ENCODE data around the gene PARS2.

Gene PARS2

DNA sequence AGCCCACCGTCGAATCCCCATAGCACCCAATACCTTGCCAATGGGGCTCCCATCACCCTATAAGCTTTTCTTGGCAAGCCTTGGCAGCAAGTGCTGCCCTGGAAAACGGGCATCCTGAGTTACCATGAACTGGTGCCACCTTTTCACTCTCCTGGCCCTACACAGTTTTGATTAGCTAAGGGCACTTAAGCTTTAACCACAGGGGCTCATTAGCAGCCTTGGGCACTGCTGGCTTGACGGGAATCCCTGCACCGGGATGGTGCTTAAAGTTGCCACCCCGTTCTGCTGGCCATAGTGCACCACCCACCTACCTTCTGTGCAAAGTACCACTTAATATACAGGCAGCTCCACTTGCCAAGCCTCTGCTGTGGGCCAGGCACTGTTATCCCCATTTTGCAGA, 13.7 kb downstream of the PARS2 start:
- no peak for DNase-seq (ENCODE audit: low read depth)
- TF ChIP-seq MYC (IDR thresholded peaks at IDR 0.05; ENCODE audit: low read depth, low read length): no peak
- no peak for TF ChIP-seq POLR2A (IDR thresholded peaks at IDR 0.05; ENCODE audit: extremely low read depth, insufficient read length)
- TF ChIP-seq, protein P1, sequence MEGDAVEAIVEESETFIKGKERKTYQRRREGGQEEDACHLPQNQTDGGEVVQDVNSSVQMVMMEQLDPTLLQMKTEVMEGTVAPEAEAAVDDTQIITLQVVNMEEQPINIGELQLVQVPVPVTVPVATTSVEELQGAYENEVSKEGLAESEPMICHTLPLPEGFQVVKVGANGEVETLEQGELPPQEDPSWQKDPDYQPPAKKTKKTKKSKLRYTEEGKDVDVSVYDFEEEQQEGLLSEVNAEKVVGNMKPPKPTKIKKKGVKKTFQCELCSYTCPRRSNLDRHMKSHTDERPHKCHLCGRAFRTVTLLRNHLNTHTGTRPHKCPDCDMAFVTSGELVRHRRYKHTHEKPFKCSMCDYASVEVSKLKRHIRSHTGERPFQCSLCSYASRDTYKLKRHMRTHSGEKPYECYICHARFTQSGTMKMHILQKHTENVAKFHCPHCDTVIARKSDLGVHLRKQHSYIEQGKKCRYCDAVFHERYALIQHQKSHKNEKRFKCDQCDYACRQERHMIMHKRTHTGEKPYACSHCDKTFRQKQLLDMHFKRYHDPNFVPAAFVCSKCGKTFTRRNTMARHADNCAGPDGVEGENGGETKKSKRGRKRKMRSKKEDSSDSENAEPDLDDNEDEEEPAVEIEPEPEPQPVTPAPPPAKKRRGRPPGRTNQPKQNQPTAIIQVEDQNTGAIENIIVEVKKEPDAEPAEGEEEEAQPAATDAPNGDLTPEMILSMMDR (IDR thresholded peaks at IDR 0.05; ENCODE audit: low read depth, low read length): no peak
- TF ChIP-seq, protein P2, sequence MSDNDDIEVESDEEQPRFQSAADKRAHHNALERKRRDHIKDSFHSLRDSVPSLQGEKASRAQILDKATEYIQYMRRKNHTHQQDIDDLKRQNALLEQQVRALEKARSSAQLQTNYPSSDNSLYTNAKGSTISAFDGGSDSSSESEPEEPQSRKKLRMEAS (IDR thresholded peaks at IDR 0.05; ENCODE audit: low read depth, low read length): no peak
- H3K4me3 ChIP-seq (ENCODE audit: low read depth, low read length): no peak overlapping the region

DNA sequence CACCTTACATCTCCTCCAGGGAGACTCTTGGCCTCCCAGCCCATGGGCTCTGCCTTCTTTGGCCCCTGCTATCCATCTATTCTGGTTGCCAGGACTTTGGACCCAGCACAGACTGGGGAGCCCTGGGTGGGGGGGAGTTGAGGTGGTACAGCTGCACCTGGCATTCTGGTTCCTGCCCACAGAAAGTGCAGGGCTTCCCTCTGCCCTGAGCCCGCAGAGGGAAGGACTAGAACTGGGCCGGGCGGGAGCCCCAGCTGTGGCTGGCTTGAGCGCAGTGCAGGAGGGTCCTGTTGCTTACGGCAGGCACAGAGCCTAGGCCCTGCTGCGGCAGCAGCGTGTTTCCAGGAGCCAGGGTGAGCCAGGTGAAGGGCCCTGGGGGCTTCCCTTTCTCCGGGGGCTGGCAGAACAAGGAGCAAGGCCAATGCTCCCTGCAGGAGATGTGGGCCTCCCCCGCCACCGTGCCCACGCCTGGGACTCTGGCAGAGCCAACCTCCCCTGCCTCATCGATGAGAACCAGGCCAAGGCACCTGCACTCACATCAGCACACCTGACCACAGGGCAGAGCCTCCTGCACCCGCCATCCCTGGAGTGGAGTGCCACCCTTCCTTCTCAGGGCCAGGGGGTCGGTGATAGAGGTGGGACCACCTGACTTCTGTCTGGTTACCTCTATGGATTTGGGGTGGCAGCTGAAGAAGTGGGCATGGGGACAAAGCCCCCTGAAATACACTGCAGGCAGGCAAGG, 16.1 kb downstream of the PARS2 start:
- H3K4me3 ChIP-seq (ENCODE audit: low read depth, low read length): no peak overlapping the region
- DNase-seq (ENCODE audit: low read depth): no peak
- TF ChIP-seq POLR2A (IDR thresholded peaks at IDR 0.05; ENCODE audit: extremely low read depth, insufficient read length): no peak
- TF ChIP-seq, protein P1 (IDR thresholded peaks at IDR 0.05; ENCODE audit: low read depth, low read length): no peak
- TF ChIP-seq, protein P2 (IDR thresholded peaks at IDR 0.05; ENCODE audit: low read depth, low read length): no peak
- TF ChIP-seq MYC (IDR thresholded peaks at IDR 0.05; ENCODE audit: low read depth, low read length): no peak

DNA sequence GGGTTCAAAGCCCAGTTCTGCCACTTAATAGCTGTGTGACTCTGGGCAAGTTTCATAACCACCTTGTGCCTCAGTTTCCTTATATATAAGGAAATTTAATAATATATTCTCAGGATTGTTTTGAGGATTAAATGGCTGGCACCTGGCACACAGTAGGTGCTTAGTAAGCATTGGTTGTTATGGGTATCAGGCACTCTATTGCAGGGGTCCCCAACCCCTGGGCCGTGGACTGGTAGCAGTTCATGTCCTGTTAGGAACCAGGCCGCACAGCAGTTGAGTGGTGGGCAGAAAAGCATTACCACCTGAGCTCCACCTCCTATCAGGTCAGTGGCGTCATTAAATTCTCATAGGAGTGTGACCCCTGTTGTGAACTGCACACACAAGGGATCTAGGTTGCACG, 18.5 kb downstream of the PARS2 start:
- TF ChIP-seq, protein P2 (IDR thresholded peaks at IDR 0.05; ENCODE audit: low read depth, low read length): no peak
- TF ChIP-seq MYC (IDR thresholded peaks at IDR 0.05; ENCODE audit: low read depth, low read length) (no peak), POLR2A (IDR thresholded peaks at IDR 0.05; ENCODE audit: extremely low read depth, insufficient read length) (no peak)
- no peak overlapping the region for H3K4me3 ChIP-seq (ENCODE audit: low read depth, low read length)
- no peak for DNase-seq (ENCODE audit: low read depth)

DNA sequence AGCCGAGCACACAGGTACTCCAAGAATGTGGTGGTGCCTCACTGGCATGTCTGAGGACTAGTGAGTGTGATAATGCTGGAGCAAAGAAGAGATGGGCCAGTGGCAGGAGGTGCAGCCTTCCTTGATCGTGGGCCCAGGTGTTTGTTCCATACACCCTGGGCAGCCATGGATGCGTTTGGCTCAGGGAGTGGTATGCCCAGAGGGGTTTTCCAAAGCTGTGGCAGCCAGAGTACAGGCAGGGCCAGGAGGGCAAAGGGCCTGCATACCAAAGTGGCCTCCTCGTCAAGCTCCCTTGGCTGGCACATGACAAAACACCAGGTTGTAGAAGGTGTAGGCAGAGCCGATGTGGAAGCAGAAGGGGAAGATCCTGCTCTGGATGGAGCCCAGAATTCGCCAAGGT, 19.0 kb downstream of the PARS2 start:
- H3K4me3 ChIP-seq (ENCODE audit: low read depth, low read length): no peak overlapping the region
- TF ChIP-seq MYC (IDR thresholded peaks at IDR 0.05; ENCODE audit: low read depth, low read length) (no peak), POLR2A (IDR thresholded peaks at IDR 0.05; ENCODE audit: extremely low read depth, insufficient read length) (no peak)
- TF ChIP-seq, protein P1 (IDR thresholded peaks at IDR 0.05; ENCODE audit: low read depth, low read length): no peak
- TF ChIP-seq, protein P2 (IDR thresholded peaks at IDR 0.05; ENCODE audit: low read depth, low read length): no peak
- no peak for DNase-seq (ENCODE audit: low read depth)

DNA sequence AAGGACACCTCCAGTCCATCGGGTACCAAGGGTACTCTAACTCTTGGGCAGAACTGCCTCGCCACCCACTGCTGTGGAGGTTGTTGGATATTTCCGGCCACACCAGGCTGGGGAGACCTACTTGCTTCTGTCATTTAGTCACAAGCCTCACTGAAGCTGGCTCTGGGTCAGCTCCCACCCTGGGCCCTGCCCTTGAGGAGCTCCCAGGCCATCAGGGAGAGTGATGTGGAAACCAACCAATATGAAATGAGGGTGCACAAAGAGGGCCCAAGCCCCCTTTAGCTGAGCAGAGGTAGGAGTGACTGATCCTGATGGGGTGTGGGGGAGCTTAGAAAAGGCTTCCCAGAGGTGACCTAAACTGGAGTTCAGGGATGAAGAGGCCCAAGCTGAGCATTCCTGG, 19.6 kb downstream of the PARS2 start:
- TF ChIP-seq, protein P2 (IDR thresholded peaks at IDR 0.05; ENCODE audit: low read depth, low read length): no peak
- DNase-seq (ENCODE audit: low read depth): no peak
- no peak overlapping the region for H3K4me3 ChIP-seq (ENCODE audit: low read depth, low read length)

DNA sequence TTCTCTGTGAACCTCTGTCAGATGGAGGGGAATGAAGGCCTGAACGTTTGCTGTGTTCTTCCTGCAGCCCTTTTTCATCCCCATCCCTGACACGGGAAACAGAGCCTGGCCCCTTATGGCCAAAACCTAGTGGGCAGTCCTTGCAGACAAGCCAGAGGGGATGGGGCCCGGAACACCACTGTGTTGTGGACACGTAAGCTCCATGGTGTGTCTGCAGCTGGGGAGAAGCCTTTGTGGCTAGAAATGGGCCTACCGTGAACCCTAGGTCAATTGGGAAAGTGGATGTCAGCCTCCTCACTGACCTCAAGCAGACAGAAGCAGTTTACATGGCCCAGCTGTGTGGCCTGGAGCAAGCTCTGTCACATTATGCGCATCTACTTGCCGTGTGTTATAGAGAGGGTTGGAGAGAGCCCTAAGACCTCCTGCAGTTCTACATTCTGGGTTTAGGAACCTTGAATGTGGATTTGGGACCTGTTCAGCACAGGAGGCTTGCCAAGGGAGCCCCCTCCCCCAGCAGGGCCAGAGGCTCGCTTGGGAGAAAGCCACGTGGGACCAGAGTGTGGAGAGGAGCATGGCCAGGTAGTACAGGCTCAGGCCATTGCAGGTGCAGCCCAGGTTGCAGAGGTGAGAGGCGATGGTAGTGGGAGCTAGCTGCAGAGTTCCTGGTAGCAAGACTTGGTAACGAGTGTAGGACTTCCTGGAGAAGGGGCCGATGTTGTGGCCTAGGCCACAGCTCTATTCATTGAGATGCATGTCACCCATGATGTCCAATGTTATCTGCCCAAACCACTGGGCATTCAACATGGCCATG, 20.7 kb downstream of the PARS2 start:
- TF ChIP-seq, protein P1 (IDR thresholded peaks at IDR 0.05; ENCODE audit: low read depth, low read length): no peak
- TF ChIP-seq POLR2A (IDR thresholded peaks at IDR 0.05; ENCODE audit: extremely low read depth, insufficient read length) (no peak), MYC (IDR thresholded peaks at IDR 0.05; ENCODE audit: low read depth, low read length) (no peak)
- TF ChIP-seq, protein P2 (IDR thresholded peaks at IDR 0.05; ENCODE audit: low read depth, low read length): no peak
- no peak overlapping the region for H3K4me3 ChIP-seq (ENCODE audit: low read depth, low read length)
- DNase-seq (ENCODE audit: low read depth): no peak
